Breast epithelium (tissue), 3 donors: Measurements from ENCODE around the gene TRPM3.

ENCODE experiments used
- POLR2A ChIP-seq: fragments of 450-650 bp; IDR thresholded peaks from one replicate; pipeline ENCODE4 v1.6.1; 2016; ENCODE audit warnings: antibody characterized with exemption, mild to moderate bottlenecking, moderate library complexity
- TF ChIP-seq, protein P1 (sequence below), 3 donors: fragments of 450-650 bp; IDR thresholded peaks; one replicate each; pipeline ENCODE4 v1.5.1; 2016 to 2017; ENCODE audit warnings: antibody characterized with exemption in 3 of 3, mild to moderate bottlenecking in 3 of 3, moderate library complexity in 3 of 3

DNA sequence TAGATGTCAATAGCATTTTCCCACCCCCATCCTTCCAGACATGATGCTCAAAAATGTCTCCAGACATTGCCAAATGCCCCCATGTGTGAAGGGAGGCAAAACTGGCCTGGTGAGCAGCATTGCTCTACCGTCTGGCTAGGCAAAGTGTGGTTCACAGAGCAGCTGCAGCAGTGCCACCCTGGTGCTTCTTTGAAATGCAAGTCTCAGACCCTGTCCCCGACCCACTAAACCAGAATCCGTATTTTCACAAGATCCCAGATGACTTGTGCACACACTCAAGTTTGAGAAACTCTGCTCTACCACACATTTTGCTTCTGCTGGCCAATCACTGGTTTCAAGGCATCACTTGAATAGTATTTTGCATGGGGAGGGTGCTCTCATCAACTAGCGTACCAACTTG is 480.4 kb downstream of the TRPM3 start:
- TF ChIP-seq, protein P1, sequence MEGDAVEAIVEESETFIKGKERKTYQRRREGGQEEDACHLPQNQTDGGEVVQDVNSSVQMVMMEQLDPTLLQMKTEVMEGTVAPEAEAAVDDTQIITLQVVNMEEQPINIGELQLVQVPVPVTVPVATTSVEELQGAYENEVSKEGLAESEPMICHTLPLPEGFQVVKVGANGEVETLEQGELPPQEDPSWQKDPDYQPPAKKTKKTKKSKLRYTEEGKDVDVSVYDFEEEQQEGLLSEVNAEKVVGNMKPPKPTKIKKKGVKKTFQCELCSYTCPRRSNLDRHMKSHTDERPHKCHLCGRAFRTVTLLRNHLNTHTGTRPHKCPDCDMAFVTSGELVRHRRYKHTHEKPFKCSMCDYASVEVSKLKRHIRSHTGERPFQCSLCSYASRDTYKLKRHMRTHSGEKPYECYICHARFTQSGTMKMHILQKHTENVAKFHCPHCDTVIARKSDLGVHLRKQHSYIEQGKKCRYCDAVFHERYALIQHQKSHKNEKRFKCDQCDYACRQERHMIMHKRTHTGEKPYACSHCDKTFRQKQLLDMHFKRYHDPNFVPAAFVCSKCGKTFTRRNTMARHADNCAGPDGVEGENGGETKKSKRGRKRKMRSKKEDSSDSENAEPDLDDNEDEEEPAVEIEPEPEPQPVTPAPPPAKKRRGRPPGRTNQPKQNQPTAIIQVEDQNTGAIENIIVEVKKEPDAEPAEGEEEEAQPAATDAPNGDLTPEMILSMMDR (IDR thresholded peaks at IDR 0.05): no peak
- no peak for TF ChIP-seq POLR2A
